Kidney (tissue), 14 donors: ENCODE results near the gene TBX10. TPM values are rescaled to one million over a fixed set of nuclear protein-coding genes. Genes with fewer than 3 reads are reported as not detected.

Source experiments
- DNase-seq, 5 donors: peaks; one replicate each; pipeline ENCODE4 v3.0.0-alpha.2; 2013 to 2020
- FAIRE-seq: peaks from 2 replicates; lab custom pipeline; 2012; peaks lifted over from hg19 to GRCh38; lab: Jason Lieb, UNC
- H3K27ac ChIP-seq, 2 donors: one replicate each; pipeline ENCODE4 v1.7.0; 2013; ENCODE audit warnings: low read depth in 2 of 2, low read length in 2 of 2, inconsistent platforms in 1 of 2
- H3K27me3 ChIP-seq: one replicate; pipeline ENCODE4 v1.7.1; 2013; ENCODE audit warnings: low read length, inconsistent platforms; ENCODE audit not compliant: control insufficient read depth, insufficient read depth
- H3K36me3 ChIP-seq, 3 donors: one replicate each; pipeline versions ENCODE4 v1.7.0 to v1.7.1; 2013; ENCODE audit warnings: low read length in 3 of 3, control low read depth in 1 of 3, inconsistent platforms in 1 of 3; ENCODE audit not compliant: insufficient read depth in 3 of 3, control insufficient read depth in 2 of 3
- H3K4me1 ChIP-seq, 3 donors: one replicate each; pipeline versions ENCODE4 v1.7.0 to v1.7.1; 2013; ENCODE audit warnings: low read length in 3 of 3, inconsistent platforms in 1 of 3, low read depth in 1 of 3; ENCODE audit not compliant: control insufficient read depth in 2 of 3, insufficient read depth in 2 of 3
- H3K4me3 ChIP-seq, 3 donors: one replicate each; pipeline versions ENCODE4 v1.7.0 to v1.8.1; 2013; ENCODE audit warnings: low read length in 3 of 3, control low read depth in 1 of 3, inconsistent platforms in 1 of 3
- H3K9ac ChIP-seq, 3 donors: one replicate each; pipeline versions ENCODE4 v1.7.0 to v1.7.1; 2013; ENCODE audit warnings: low read length in 3 of 3, control low read depth in 1 of 3, inconsistent platforms in 1 of 3
- H3K9me3 ChIP-seq, 3 donors: one replicate each; pipeline versions ENCODE4 v1.7.0 to v1.7.1; 2013; ENCODE audit warnings: low read length in 3 of 3, control low read depth in 1 of 3, inconsistent platforms in 1 of 3; ENCODE audit not compliant: control insufficient read depth in 2 of 3, insufficient read depth in 1 of 3
- CTCF ChIP-seq: IDR thresholded peaks from 3 replicates; pipeline ENCODE4 v1.5.1; 2012; ENCODE audit warnings: mild to moderate bottlenecking, moderate library complexity, borderline replicate concordance; ENCODE audit not compliant: insufficient read depth; ENCODE audit errors: extremely low read depth
- intact Hi-C: fragments of 100-400 bp; cut with DNase I; formaldehyde crosslinking; loops from one replicate; pipeline ENCODE4 v1.11.1; 2022
- polyA plus RNA-seq: library from polyadenylated mRNA; stranded (reverse); fragments of 350-450 nt; fragmentation: Illumina TruSeq; extraction: RNeasy Lipid Tissue Mini Kit (QIAGEN cat#74804); gene quantifications from one replicate; pipeline ENCODE4 v1.2.3, GENCODE V29; 2014; ENCODE audit warnings: low read depth, low replicate concordance; ENCODE audit not compliant: insufficient read depth
- total RNA-seq: library from RNA; stranded (reverse); fragmentation: NEBNext Ultra II Directional; extraction: Animal tissue kit (Norgen Biotek cat#: 25700); gene quantifications from one replicate; pipeline ENCODE4 v1.2.1, GENCODE V29; 2021
- donor health status: control.
- donor health status: control.
- donor health status: control.
- donor health status: control.
- donor health status: control.
- donor health status: DM: yes; HTN: yes; CAD: no.
- donor health status: Normal renal cell carcinoma (clear cell type).

TBX10 gene
- total and polyA plus RNA-seq, 2 donors from 2014 or later = not detected

- H3K9ac ChIP-seq = no peak overlapping the region
- no peak overlapping the region for H3K4me3 ChIP-seq
- DNase-seq = no peak
- H3K27ac ChIP-seq = no peak overlapping the region
- no peaks in the 10 kb centered on the region for H3K9me3 ChIP-seq
- peaks cover 0 to 18% (median 16%) of the 10 kb centered on the region in 3 donors for H3K36me3 ChIP-seq
- intact Hi-C loops = no loop called here
- no peaks in the 10 kb centered on the region for H3K27me3 ChIP-seq
- FAIRE-seq = no peak
- TF ChIP-seq CTCF = no peak
- H3K4me1 ChIP-seq = peaks cover 0 to 23% (median 0%) of the 10 kb centered on the region in 3 donors
These were observed 27.6 kb downstream of the TBX10 start for GRCh38 chr11:67611704-67612587.

GRCh38 chr11:67611165-67611564, 28.4 kb downstream of the TBX10 start:
- Histone ChIP-seq H3K9ac (no peak overlapping the region), H3K9me3 (no peaks in the 10 kb centered on the region), H3K4me3 (no peak overlapping the region), H3K27ac (no peak overlapping the region), H3K27me3 (no peaks in the 10 kb centered on the region), H3K4me1 (peaks cover 0 to 24% (median 0%) of the 10 kb centered on the region in 3 donors), H3K36me3 (peaks cover 0 to 18% (median 16%) of the 10 kb centered on the region in 3 donors)
- peak in 1 of 5 donors; percentile 35 for DNase-seq
- TF ChIP-seq CTCF = no peak
- intact Hi-C loops = no loop called here
- no peak for FAIRE-seq

GRCh38 chr11:67610302-67610868, 29.2 kb downstream of the TBX10 start:
- Histone ChIP-seq H3K27me3 (no peaks in the 10 kb centered on the region), H3K4me1 (peaks cover 0 to 23% (median 0%) of the 10 kb centered on the region in 3 donors), H3K9ac (no peak overlapping the region), H3K27ac (no peak overlapping the region), H3K4me3 (no peak overlapping the region), H3K36me3 (peaks cover 0 to 18% (median 16%) of the 10 kb centered on the region in 3 donors), H3K9me3 (no peaks in the 10 kb centered on the region)
- intact Hi-C loops = no loop called here
- no peak for TF ChIP-seq CTCF
- no peak for DNase-seq
- no peak for FAIRE-seq
